ENCODE data around the gene GFOD1.
"Not testable (repeated sequence)": the region's sequence is repeated elsewhere in the genome, so short reads cannot be mapped to it uniquely, and the experiment has no call there.

Gene GFOD1

DNA sequence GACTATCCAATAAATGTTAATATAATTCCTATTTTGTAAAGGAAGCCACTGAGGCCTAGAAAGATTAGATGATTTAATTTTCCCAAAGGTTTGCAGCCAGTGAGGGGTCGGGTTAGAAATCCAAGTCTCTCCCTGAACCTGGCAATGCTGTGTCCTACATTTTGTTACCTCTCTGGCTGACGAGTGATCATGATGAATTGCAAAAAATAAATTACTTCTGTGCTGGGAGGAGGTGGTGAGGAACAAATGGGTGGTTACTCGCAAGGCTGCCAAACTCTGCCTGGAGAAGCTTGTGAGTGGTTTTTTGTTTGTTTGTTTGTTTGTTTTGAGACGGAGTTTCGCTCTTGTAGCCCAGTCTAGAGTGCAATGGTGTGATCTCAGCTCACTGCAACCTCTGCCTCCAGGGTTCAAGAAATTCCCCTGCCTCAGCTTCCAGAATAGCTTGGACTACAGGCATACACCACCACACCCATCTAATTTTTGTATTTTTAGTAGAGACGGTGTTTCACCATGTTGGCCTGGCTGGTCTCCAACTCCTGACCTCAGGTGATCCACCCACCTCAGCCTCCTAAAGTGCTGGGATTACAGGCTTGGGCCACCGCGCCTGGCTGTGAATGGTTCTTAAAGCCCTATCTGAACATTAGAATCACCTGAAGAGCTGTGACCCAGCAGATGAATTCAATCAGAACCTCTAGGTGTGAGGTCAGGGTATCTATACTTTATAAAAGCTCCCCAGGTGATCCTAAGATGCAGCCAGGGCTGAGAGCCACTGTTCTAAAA lies 138.9 kb downstream of the GFOD1 start:
- no peak for DNase-seq

DNA sequence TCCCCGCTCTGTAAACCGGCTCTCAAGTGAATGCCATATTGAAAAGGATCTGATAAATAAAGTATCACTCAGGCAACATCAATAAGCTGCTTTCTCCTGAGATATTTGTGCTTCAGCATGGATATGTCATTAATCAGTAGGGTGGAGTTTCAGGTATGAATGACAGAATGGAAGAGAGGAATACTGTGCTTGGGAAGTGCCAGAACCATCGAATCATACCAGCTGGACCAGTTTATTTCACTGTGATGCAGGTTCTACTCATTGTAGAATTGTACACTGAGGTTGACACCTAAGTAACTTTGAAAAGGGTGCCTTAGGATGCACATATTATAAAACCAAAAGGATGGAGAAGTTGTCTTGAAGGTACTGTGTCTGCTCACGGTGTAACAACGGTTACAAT lies 141.2 kb downstream of the GFOD1 start:
- no peak for DNase-seq

DNA sequence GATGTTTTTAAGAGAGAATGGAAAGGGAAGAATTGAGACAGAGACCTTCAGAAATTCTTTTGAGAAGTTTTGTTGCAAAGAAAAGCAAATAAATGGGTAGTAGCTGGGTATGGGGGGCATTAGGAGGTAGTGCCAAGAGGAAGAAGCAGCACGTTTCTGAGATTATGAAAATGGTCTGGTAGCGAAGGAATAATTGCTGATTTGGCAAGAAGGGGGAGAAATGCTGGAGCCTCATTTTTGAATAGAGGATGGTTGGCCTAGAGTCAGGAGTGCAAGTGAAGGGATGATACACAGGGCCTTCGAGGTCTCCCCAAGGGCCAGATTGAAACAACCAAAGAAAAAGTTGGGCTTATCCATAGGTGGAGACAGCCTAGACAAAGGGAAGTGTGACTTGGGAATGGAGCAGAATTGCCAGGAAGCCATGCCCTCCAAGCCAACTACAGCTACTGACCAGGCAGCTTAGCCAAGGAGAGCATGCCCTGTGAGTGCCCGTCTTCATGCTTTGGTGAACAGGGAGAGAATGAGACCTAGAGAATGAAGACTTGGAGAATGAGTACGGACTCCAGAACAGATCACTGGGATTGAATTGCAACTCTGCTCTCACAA lies 144.9 kb downstream of the GFOD1 start:
- DNase-seq: no peak

DNA sequence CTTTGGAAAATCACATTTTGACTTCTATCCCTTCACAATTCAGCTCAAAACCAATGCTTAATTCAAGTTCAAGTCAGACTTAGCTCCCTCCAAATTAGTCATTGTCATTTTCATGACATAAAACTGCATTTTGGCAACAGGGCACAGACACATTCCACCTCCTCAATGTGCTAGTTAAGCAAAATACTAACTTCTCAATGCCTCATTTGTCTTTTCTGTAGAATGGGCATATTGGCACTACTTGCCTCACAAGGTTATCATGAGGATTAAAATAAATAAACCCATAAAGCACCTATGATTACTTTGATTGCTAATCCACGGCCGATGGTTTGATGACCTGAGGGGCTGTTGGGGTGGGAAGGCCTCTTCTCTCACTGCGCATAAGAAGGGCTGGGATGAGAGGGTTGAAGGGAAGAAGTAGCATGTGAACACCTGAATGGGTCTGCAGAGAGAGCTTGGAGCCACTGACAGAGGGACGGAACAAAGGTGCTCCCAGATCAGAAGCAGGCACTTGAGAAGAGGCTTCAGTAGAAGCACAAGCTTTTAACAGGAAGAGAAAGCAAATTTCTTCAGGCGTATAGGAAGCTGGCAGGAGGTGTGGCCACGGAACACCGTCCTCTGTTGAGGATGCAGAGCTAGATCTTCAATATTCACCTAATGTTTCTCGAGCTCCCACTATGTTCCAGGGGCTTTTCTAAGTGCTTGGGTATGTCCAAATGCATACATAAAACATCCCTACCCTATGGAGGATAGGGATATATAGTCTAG lies 147.4 kb downstream of the GFOD1 start:
- no peak for DNase-seq

DNA sequence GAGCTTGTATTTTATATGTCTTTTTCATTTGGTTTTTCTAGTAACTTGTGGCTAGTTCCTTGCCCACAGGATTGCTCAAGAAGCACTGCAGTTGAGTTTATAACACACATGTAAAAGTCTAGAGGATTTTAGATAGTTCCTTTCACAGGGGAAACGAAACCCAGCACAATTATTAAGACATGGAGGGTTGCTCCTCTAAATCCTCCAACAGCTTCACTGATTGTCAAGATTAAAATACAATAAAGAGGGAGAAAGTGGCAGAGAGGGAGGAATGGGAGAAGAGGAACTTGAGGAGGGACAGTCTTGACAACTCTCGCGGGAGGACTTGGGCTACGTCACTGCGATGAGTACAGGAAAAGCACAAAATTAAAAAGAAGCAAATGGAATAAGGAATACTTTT lies 149.4 kb downstream of the GFOD1 start:
- DNase-seq: no peak

DNA sequence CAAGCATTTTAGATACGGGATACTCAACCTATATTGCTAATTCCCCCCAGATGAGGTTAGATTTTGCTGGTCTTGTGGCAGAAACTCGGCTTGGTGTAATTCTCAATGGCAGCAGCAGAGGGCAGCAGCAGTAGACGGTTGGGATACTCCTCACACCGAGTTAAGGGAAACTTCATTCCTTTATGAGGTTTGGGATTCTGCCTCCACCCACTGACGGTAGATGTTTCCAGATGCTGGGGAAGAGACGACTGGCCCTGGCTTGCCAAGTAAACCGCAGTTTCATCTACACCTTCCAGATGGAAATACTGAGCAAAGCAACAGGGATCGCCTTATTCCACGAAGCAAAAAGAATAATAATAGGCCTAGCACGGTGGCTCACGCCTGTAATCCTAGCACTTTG lies 150.8 kb downstream of the GFOD1 start:
- DNase-seq: peak; percentile 22

DNA sequence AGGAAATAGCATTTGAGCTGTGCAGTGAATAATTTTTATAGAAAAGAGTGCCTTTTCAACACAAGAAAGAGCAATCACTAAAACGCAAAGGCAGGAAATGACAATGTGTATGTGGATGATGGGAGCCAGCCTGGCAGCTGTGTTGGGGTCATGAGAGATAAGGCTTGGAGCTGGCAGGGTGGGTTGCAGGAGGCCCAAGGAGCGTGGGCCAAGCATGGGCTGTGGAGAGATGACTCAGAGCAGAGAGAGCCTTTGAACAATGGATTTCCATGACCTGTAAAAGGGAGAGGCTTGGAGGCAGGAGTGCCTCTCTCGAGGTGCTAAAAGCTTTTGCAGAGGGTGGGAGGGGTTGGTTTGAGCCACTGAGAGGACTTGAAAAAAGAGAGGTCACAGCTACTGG lies 152.4 kb downstream of the GFOD1 start:
- no peak for DNase-seq

DNA sequence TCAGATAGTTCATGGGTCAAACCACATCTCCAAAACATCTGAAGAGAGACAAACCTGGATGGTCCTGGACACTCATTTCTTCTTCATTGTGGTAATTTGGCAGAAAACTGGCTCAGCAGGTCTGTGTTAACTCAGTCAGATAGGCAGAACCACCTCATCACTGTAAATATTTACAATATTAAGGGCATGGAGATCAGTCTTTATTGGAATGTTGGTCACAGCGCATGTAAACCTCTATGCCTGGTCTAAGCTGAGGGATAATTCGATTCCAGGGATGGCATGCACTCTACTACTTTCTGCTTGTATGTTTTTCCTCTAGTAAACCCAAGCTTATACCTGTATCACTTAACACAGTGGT lies 155.1 kb downstream of the GFOD1 start:
- no peak for DNase-seq

DNA sequence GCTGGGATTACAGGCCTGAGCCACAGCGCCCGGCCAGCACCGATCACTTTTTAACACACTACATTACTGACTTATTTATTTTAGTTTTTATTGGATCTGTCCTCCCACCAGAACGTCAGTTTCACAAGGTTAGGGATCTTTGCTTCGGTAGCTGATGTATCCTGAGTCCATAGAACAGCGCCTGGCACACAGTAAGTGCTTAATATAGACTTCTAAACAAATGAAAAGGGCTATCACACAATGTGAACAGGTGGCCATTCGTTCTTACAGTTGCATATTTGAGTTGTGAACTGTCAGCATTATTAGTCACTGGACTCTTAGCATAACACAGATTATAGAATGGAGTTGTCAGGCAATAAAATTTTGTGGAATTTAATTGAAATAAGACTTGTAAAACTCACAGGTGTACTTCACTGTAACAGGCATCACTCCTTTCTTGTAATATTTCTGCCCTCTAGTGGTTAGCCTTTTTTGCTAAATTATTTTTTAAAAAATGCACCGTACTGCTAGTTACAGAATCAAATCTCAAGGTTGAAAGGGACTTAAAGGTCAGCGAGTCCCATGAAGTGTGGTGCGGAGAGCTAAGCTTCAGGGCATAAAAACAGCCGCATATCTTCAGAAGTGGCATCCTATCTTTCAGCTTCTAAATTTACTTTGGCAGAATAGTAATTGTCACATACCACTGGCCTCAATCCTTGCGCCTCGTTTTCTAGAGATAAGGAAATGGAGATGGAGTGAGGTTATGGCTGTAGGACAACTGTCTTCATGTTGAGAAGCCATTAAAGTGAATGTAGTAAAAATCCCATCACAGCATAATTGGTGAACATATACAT lies 155.7 kb downstream of the GFOD1 start:
- no peak for DNase-seq

DNA sequence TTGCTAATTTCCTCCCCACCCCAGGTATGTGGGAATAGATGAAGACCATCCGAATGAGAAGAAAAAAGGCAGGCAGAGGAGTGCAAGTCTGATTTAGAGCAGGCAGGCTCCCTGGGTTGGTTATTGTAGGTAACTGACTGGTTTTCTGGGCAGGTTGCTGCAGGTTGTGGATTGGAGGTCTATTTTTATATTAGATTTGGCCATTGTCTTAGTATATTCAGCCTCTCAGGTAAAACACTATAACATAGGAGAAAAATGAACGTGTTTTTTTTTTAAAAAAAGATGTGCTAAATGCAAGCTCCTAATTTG lies 158.6 kb downstream of the GFOD1 start:
- no peak for DNase-seq

DNA sequence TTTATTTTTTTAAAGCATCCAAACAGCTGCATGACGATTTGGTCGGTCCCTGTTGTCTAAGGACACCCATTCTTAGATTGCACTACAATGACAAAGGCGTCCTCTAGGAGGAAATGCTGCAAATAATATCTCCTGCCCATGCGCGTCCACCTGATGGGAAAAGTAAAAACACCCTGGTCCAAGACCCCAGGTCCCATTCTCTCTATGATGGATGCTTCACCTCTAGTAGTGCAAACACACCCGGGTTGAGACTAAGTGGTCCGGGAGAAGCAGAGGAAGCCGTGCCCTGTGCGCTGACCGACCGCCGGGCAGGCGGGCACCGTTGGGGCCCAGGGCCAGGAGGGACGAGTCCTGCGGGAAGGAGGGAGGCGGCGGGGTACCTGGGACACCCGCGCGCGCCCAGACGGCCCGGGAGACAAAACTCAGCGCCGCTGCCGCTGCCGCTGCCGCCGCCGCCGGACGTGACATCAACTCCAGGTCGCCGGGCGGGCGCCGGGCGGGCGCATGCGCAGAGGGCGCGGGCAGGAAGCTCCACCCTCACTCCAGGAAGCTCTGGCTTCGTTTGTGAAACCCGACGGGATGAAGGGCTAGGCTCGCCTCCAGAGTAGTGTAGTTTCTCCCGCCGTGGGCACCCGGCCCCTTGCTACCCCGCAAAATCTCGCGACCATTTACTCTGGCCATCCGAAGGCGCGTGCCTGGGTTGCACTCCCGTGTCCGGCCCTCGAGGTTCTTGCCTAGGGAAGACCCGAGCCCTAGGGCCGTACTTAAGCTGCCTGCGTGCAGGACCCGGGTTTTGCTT lies 159.1 kb downstream of the GFOD1 start, which contains the start of gene TBC1D7:
Gene TBC1D7, minus strand, starts transcription at position 462 of the 799 bp plus-strand sequence. CDS start 1,639 bp downstream, outside the sequence.
- DNase-seq: peak; percentile 73

DNA sequence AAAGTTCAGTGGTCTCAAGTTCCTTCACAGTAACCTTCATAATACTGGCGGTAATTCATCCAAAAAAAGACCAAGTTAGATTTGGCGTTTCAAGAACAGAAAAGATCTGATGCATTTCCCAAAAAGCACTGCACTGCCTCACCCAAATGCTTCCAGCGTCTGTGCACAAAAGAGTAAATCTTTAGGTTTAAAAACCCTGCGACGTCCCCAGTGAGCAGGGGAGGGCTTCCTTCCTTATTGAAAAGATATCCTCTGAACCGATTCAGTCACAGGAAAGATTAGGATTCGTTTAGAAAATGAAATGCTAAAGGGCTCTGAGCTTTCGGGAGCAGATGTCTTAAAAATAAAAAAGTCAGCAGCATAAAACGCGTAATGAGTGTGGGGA lies 159.7 kb downstream of the GFOD1 start:
- no peak for DNase-seq

DNA sequence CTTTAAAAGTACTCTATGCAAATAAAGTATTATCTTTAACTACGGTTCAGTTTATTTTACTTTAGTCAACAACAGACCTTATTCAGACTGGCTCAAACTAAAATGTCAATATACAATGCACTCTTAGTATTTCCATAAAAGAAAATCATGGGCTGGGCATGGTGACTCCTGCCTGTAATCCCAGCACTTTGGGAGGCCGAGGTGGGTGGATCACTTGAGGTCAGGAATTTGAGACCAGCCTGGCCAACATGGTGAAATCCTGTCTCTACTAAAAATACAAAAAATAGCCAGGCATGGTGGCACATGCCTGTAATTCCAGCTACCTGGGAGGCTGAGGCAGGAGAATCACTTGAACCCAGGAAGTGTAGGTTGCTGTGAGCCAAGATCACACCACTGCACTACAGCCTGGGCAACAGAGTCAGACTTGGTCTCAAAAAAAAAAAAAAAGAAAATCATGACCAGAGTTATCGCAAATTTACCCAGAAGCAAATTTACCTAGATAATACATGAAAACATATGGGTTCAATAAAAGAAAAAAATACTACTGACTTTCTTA lies 161.3 kb downstream of the GFOD1 start:
- not testable (repeated sequence) for DNase-seq

DNA sequence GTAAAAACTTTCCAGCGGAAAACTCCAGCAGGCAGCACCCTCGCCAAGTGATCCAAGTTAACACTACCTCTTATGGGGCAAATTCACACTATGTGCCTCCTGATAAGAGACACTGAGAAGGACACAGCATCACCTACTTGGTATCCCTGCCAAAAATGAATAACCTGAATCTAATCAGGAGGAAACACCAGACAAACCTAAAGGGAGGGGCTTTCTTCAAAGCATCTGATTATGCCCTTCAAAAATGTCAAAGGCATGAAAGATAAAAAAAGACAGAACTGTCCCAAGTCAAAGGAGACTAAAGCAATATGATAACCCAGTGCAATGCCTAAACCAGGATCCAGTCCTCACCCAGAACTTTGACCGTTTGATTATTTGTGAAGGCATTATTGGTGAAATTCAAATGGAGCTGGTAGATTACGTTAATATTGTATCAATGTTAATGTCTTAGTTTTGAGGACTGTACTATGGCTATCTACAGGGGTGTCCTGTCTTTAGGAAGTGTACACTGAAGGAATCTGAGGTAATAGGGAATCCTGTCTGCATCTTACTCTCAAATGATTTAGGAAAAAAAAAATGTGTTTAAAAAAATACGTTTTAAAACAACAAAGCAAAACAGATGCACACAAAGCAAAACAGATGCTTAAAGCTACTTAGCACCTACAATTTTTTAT lies 167.4 kb downstream of the GFOD1 start:
- no peak for DNase-seq

DNA sequence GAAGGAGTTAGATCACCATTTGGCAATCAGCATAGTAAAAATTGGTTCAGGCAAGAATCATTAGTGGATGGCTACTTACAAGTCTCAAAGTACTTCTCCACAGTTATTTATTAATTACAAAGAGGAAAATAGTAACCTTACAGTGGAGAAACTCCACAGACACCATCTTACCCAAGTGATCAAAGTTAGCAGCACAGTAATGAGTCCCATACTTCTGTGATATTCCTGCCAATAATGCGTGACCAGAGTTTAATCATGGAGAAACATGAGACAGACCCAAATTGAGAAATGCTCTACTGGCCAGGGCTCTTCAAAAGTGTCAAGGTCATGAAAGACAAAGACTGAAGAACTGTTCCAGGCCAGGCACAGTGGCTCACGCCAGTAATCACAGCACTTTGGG lies 168.6 kb downstream of the GFOD1 start:
- no peak for DNase-seq

DNA sequence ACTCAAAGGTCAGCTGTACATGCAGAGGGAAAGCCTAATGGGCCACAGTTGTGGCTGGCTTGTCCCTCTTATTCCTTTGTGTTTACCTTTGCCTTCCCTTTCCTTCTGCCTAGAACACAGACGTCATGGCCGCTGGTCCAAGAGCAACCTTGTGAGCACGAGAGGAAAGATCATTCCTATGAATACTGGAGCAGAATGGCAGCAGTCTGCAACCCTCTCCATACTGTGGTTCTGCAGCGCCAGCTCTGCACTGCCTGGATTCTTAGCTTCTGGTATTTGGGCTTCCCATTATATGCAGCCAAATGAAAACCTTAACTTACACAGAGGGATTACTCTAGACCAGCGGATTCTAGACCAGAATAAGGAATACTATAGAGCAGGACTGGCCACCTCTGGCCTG lies 171.5 kb downstream of the GFOD1 start:
- DNase-seq: no peak

DNA sequence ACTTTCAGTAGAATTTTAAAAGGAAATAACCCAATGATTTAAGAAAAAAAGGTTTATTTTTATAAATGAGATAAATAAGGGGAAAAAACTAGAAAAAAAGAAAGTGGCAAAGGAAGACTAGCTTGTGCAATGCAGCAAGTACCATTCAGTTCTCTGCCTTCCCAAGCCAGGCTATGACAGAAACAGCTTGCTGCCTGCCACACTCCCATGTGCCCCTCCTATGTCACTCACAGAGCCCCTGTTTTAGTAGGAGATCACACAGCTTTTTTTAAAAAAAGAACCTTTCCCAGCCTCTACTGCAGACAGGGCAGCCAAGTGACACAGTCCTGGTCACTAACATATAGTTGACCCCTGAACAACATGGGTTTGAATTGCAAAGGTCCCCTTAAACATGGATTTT lies 172.6 kb downstream of the GFOD1 start:
- DNase-seq: no peak

DNA sequence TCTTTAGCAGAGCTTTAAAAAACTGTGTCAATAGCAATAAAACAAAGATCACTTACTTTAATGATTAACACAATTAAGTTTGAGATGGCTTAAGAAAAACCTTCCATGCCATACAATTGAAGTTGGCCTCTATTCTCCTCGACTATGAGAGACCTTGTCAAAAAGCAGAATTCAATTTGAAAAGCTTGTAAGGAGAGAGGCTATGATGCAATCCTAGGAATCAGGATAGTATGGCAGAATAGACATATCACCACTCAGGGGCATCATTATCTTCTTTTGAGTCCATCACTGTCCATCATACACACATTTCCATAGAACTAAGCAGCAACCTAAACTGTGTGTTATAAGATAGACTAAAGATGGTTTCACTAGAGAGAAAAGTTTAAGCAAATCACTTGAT lies 176.2 kb downstream of the GFOD1 start:
- DNase-seq: no peak

DNA sequence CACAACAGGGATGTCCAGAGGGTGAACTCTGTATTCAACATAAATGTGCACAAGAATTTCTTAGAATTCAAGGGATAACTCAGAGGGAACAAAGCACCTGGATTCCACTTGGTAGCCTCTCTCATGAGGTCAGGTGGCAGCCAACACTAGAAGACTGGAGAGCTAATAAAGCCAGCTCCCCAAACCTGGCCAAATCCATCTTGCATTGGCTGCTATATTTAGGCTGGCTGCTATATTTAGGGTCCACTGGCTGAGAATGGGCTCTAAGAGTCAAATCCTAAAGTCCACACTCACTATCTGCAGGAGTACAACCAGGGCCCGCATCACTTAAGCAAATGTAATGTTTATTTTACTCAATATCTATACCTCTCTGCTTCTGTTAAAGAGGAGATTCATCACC lies 179.1 kb downstream of the GFOD1 start:
- no peak for DNase-seq
